Liver (tissue), 3 donors: Measurements from ENCODE around the gene PXDN.

Experiments used
- EGR1 ChIP-seq, 2 donors: IDR thresholded peaks; 2 replicates each; pipeline ENCODE4 v1.6.1; 2016 to 2018; ENCODE audit warnings: antibody characterized with exemption in 2 of 2, low read depth in 2 of 2
- FOXA1 ChIP-seq: IDR thresholded peaks from 2 replicates; pipeline ENCODE4 v1.6.1; 2016; ENCODE audit warnings: antibody characterized with exemption
- GABPA ChIP-seq, 2 donors: IDR thresholded peaks in 1 of 2; conservative IDR thresholded peaks in 1 of 2; 2 replicates each; pipeline ENCODE4 v1.6.1; 2016; ENCODE audit warnings: antibody characterized with exemption in 2 of 2, mild to moderate bottlenecking in 1 of 2, moderate library complexity in 1 of 2
- JUND ChIP-seq, 2 donors: IDR thresholded peaks; 2 replicates each; pipeline ENCODE4 v1.6.1; 2016; ENCODE audit warnings: antibody characterized with exemption in 2 of 2
- NR2F2 ChIP-seq: IDR thresholded peaks from 2 replicates; pipeline ENCODE4 v1.6.1; 2016; ENCODE audit warnings: antibody characterized with exemption
- RAD21 ChIP-seq, 2 donors: IDR thresholded peaks; 2 replicates each; pipeline ENCODE4 v1.6.1; 2016; ENCODE audit warnings: antibody characterized with exemption in 2 of 2, mild to moderate bottlenecking in 2 of 2
- SP1 ChIP-seq: IDR thresholded peaks from 2 replicates; pipeline ENCODE4 v1.6.1; 2018; ENCODE audit warnings: antibody characterized with exemption, mild to moderate bottlenecking
- TAF1 ChIP-seq: conservative IDR thresholded peaks from 2 replicates; pipeline ENCODE4 v1.6.1; 2016; ENCODE audit warnings: antibody characterized with exemption, mild to moderate bottlenecking
- YY1 ChIP-seq: IDR thresholded peaks from 2 replicates; pipeline ENCODE4 v1.6.1; 2016; ENCODE audit warnings: antibody characterized with exemption, mild to moderate bottlenecking
- TF ChIP-seq, protein P1 (sequence below): fragments of 150-350 bp; IDR thresholded peaks from 2 replicates; pipeline ENCODE4 v1.5.1; 2017; ENCODE audit warnings: improper control_type of control experiment, low read depth, low read length; ENCODE audit not compliant: missing input control
- TF ChIP-seq, protein P2 (sequence below): IDR thresholded peaks from 2 replicates; pipeline ENCODE4 v1.6.1; 2016; ENCODE audit warnings: antibody characterized with exemption, mild to moderate bottlenecking
- donor health status: healthy.
- donor health status: healthy.

DNA sequence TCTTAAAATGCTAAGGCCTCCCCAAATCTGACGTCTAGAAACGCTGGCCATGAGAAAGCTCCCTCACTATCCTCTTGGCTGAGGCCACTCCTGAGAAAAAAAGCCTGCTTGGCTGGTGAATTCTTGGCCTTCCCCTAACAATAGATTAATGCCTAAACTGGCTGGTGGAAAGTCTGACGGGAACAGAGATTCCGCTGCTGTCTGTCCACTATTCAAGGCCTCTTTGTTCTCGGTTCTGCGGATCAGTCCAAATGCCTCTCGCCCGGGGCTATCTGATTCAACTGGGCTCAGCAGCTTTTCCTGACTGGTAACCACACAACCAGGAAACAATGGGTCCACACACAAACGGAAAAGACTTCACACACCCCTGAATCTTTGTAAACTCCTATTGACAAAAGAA lies 27.2 kb downstream of the PXDN start:
- TF ChIP-seq, protein P1, sequence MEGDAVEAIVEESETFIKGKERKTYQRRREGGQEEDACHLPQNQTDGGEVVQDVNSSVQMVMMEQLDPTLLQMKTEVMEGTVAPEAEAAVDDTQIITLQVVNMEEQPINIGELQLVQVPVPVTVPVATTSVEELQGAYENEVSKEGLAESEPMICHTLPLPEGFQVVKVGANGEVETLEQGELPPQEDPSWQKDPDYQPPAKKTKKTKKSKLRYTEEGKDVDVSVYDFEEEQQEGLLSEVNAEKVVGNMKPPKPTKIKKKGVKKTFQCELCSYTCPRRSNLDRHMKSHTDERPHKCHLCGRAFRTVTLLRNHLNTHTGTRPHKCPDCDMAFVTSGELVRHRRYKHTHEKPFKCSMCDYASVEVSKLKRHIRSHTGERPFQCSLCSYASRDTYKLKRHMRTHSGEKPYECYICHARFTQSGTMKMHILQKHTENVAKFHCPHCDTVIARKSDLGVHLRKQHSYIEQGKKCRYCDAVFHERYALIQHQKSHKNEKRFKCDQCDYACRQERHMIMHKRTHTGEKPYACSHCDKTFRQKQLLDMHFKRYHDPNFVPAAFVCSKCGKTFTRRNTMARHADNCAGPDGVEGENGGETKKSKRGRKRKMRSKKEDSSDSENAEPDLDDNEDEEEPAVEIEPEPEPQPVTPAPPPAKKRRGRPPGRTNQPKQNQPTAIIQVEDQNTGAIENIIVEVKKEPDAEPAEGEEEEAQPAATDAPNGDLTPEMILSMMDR: no peak
- TF ChIP-seq SP1: no peak
- no peak for TF ChIP-seq TAF1
- TF ChIP-seq, protein P2, sequence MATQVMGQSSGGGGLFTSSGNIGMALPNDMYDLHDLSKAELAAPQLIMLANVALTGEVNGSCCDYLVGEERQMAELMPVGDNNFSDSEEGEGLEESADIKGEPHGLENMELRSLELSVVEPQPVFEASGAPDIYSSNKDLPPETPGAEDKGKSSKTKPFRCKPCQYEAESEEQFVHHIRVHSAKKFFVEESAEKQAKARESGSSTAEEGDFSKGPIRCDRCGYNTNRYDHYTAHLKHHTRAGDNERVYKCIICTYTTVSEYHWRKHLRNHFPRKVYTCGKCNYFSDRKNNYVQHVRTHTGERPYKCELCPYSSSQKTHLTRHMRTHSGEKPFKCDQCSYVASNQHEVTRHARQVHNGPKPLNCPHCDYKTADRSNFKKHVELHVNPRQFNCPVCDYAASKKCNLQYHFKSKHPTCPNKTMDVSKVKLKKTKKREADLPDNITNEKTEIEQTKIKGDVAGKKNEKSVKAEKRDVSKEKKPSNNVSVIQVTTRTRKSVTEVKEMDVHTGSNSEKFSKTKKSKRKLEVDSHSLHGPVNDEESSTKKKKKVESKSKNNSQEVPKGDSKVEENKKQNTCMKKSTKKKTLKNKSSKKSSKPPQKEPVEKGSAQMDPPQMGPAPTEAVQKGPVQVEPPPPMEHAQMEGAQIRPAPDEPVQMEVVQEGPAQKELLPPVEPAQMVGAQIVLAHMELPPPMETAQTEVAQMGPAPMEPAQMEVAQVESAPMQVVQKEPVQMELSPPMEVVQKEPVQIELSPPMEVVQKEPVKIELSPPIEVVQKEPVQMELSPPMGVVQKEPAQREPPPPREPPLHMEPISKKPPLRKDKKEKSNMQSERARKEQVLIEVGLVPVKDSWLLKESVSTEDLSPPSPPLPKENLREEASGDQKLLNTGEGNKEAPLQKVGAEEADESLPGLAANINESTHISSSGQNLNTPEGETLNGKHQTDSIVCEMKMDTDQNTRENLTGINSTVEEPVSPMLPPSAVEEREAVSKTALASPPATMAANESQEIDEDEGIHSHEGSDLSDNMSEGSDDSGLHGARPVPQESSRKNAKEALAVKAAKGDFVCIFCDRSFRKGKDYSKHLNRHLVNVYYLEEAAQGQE: no peak
- TF ChIP-seq GABPA (IDR thresholded peaks at IDR 0.05 in 1 of 2, conservative IDR thresholded peaks at IDR 0.05 in 1 of 2): no peak
- no peak for TF ChIP-seq RAD21 (IDR thresholded peaks at IDR 0.05)
- TF ChIP-seq JUND (IDR thresholded peaks at IDR 0.05): peak in 1 of 2 donors; percentile 23
- TF ChIP-seq EGR1 (IDR thresholded peaks at IDR 0.05; ENCODE audit: low read depth in 2 of 2): no peak
- TF ChIP-seq FOXA1: no peak
- TF ChIP-seq NR2F2: peak; percentile 11
- no peak for TF ChIP-seq YY1
